ENCODE results near the gene CEBPZOS. TPM values are rescaled to one million over a fixed set of nuclear protein-coding genes. Genes with fewer than 3 reads are reported as not detected.

CEBPZOS gene
- total RNA-seq, 3 donors from 2014 or later = 19.4 to 43.0 (median 21.6) TPM

DNA sequence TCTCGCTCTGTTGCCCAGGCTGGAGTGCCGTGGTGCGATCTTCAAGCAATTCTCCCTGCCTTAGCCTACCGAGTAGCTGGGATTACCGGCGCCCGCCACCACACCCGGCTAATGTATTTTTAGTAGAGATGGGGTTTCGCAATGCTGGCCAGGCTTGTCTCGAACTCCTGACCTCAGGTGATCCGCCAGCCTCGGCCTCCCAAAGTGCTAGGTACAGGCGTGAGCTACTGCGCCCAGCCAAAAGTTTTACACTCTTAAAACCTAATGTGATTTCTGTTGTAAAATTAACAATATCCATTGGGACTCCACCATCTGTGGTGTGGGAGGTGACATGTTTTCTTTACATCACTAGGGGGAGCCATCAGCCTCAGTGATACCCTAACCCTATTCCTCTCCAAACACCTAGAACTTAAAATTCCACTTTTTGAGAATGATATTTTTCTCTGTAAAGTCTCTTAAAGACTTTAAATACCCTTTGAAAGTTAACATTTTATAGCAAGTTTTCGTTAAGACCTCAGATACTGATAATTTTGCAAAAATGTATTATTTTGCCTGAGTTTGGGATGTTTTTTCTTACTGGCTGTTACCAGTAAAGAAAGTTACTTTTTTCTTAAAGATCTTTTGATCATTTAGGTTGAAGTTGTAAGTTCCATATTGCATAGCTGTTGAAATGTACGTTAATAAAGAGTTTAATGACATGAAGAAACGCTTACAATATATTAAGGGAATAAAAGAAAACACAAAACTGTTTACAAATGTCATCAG, 27.9 kb upstream of the CEBPZOS start:
- intact Hi-C loops (cut with DNase I; ENCODE audit: low total_unique reads) = no loop called here

DNA sequence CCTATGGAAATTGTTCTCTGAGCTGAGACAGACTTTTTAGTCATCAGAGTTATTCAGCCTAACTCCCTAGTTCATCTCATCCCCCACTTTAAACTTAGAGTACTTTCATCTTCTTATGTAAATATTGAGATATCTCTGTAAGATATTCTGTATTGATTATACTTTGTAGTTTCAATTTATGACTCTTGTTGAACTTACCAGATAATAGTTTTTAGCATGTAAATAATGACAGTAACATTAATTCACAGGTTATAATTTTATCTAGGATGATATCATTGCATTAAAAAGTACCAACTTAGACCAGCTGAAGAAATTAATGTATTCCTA, 24.7 kb upstream of the CEBPZOS start:
- no peak for DNase-seq (ENCODE audit: low spot score in 2 of 2)
- Histone ChIP-seq H3K27me3 (no peaks in the 10 kb centered on the region), H3K4me1 (no peaks in the 10 kb centered on the region), H3K9me3 (no peaks in the 10 kb centered on the region), H3K4me3 (no peak overlapping the region), H3K36me3 (no peaks in the 10 kb centered on the region), H3K27ac (no peak overlapping the region)
- intact Hi-C loops (cut with DNase I; ENCODE audit: low total_unique reads) = no loop called here
- TF ChIP-seq POLR2AphosphoS5 (IDR thresholded peaks at IDR 0.05) = no peak
- no peak for TF ChIP-seq POLR2A (IDR thresholded peaks at IDR 0.05)
- TF ChIP-seq, protein P1, sequence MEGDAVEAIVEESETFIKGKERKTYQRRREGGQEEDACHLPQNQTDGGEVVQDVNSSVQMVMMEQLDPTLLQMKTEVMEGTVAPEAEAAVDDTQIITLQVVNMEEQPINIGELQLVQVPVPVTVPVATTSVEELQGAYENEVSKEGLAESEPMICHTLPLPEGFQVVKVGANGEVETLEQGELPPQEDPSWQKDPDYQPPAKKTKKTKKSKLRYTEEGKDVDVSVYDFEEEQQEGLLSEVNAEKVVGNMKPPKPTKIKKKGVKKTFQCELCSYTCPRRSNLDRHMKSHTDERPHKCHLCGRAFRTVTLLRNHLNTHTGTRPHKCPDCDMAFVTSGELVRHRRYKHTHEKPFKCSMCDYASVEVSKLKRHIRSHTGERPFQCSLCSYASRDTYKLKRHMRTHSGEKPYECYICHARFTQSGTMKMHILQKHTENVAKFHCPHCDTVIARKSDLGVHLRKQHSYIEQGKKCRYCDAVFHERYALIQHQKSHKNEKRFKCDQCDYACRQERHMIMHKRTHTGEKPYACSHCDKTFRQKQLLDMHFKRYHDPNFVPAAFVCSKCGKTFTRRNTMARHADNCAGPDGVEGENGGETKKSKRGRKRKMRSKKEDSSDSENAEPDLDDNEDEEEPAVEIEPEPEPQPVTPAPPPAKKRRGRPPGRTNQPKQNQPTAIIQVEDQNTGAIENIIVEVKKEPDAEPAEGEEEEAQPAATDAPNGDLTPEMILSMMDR (IDR thresholded peaks at IDR 0.05) = no peak

More for the DNA sequence above, 27.9 kb upstream of the CEBPZOS start:
- no peaks in the 10 kb centered on the region for H3K27me3 ChIP-seq
- TF ChIP-seq, protein P1 (IDR thresholded peaks at IDR 0.05) = peak in 2 of 3 donors; percentile 29 to 41
- TF ChIP-seq POLR2AphosphoS5 (IDR thresholded peaks at IDR 0.05) = no peak
- H3K27ac ChIP-seq = no peak overlapping the region
- H3K9me3 ChIP-seq = peaks cover 0 to 3% of the 10 kb centered on the region in 2 donors
- H3K36me3 ChIP-seq = no peaks in the 10 kb centered on the region
- no peak for DNase-seq (ENCODE audit: low spot score in 2 of 2)
- H3K4me3 ChIP-seq = no peak overlapping the region
- H3K4me1 ChIP-seq = no peaks in the 10 kb centered on the region

GRCh38 chr2:37173741-37174140, 22.6 kb upstream of the CEBPZOS start:
- no peak for DNase-seq (ENCODE audit: low spot score in 2 of 2)
- Histone ChIP-seq H3K4me3 (no peak overlapping the region), H3K36me3 (no peaks in the 10 kb centered on the region), H3K4me1 (no peaks in the 10 kb centered on the region), H3K9me3 (no peaks in the 10 kb centered on the region), H3K27me3 (no peaks in the 10 kb centered on the region), H3K27ac (no peak overlapping the region)
- intact Hi-C loops (cut with DNase I; ENCODE audit: low total_unique reads) = no loop called here
- no peak for TF ChIP-seq POLR2AphosphoS5 (IDR thresholded peaks at IDR 0.05)
- no peak for TF ChIP-seq POLR2A (IDR thresholded peaks at IDR 0.05)
- TF ChIP-seq, protein P1 (IDR thresholded peaks at IDR 0.05) = no peak

DNA sequence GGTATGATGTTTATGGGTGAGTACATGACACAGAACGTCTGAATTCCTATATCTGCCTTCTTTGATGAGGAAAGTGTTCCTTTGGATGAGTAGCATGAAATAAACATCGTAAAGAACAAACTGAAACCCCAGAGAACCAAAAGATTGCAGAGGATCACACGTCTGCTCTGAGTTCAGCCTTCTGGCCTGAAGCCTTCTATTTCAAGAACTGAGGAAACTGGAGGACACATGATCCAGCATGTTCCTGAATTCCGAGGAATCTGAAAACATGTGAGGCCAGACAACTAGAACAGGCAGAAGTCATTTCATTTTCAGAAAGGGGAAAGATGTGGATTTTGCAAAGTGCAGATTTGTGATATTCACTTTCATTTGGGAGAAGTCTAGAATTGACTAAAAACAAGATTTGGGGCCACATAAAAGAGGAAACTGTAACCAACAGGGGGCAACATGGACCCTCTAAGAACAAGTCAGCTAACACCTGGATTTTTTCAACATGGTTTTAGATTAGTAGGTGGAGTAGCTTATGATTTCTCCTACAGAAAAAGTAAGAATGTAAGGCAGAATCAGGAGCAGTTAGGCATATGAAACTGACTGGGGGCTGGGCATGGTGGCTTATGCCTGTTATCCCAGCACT, 16.2 kb upstream of the CEBPZOS start:
- intact Hi-C loops (cut with DNase I; ENCODE audit: low total_unique reads) = no loop called here
- peak overlapping the region; percentile 1 to 69 for H3K27ac ChIP-seq

GRCh38 chr2:37180640-37181039, 15.7 kb upstream of the CEBPZOS start:
- Histone ChIP-seq H3K4me3 (no peak overlapping the region), H3K4me1 (no peaks in the 10 kb centered on the region), H3K27me3 (no peaks in the 10 kb centered on the region), H3K27ac (peak overlapping the region; percentile 1 to 50), H3K36me3 (no peaks in the 10 kb centered on the region), H3K9me3 (no peaks in the 10 kb centered on the region)
- intact Hi-C loops (cut with DNase I; ENCODE audit: low total_unique reads) = no loop called here
- no peak for DNase-seq (ENCODE audit: low spot score in 2 of 2)
- TF ChIP-seq POLR2AphosphoS5 (IDR thresholded peaks at IDR 0.05) (no peak), POLR2A (IDR thresholded peaks at IDR 0.05) (no peak)
- TF ChIP-seq, protein P1 (IDR thresholded peaks at IDR 0.05) = no peak

More for the DNA sequence above, 16.2 kb upstream of the CEBPZOS start:
- Histone ChIP-seq H3K4me3 (no peak overlapping the region), H3K36me3 (no peaks in the 10 kb centered on the region), H3K9me3 (no peaks in the 10 kb centered on the region), H3K27me3 (no peaks in the 10 kb centered on the region), H3K4me1 (no peaks in the 10 kb centered on the region)
- DNase-seq (ENCODE audit: low spot score in 2 of 2) = no peak
- TF ChIP-seq POLR2AphosphoS5 (IDR thresholded peaks at IDR 0.05) = no peak
- TF ChIP-seq, protein P1 (IDR thresholded peaks at IDR 0.05) = no peak
- TF ChIP-seq POLR2A (IDR thresholded peaks at IDR 0.05) = no peak

Data from breast epithelium (tissue), 4 donors.